SKM-1 (cell line): ENCODE data around the gene PLEKHG3.

ENCODE experiments used
- DNase-seq: peaks from one replicate; lab custom pipeline; 2025; ENCODE audit not compliant: unreplicated experiment; lab: John Stamatoyannopoulos, UW

PLEKHG3 gene

DNA sequence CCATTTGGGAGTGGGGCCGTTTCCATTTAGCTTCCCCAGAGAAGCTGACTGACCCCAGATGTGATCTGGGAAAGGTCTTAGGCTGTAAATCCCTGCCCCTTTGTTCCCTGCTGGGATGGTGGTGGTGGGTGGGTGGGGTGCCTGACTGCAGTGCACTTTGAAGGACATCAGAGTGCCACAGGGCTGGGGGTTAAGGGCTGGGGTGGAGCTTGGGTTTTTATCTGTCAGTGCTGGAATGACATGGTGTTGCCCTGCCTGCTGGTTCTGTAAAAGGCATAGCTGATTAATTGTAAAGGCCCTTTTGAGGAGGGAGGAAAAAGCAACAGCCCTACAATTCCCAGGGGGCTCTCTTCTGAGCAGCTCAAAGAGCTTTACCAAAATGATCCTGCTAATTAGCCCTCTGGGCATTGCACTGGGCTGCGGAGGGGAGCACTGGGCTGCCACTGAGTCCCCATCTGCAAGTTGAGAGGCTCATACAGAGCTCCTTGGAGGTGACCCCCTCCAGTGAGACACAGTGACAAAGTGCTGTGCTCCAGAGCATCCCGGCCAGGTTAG is 21.1 kb downstream of the PLEKHG3 start:
- no peak for DNase-seq

DNA sequence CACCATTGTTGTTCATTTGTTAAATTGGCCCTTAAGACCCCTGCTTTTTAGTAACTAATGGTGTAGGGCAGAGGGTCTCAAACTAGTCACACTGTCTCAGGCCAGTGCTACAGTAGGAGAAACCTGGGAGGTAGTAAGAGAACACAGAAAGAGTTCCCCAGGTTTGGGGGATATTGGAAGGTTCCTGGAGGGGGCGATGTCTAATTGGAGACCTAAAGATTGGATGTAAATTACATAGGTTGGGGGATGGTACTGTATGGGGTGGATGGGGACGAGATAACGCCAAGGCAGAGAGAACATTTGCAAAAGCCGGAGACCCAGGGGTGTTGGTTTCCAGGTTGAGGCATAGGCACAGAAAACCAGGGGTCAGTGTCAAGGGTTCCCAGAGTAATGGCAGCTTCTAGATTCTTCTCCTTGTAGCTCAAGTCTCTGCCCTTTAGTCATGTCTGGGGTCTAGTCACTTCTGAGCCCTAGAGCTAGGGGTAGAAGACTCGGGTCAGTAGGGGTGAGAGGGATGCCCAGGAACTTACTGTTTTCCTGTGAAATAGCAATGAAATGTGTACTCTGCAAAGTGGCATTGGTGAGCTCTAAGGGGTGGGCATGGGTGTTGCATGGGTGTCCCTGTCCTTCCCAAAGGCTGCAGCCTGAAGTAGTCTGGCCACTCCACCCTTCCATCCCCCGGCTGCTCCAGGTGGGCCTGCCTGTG is 21.8 kb downstream of the PLEKHG3 start:
- no peak for DNase-seq

DNA sequence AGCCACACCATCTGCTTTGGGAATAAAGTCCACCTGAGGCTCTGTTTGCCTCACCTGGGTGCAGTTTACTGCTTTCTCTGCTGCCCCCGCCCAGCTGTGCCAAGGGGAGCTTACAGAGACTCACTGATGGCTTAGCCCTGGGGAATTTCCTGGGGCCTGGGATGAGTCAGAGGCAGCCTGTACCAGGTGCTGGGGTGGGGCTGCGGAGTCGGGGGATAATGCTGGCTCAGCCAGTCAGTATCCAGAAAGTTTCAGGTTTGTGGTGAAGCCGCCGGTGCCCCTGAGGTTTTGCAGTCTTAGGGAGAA is 22.3 kb downstream of the PLEKHG3 start:
- DNase-seq: no peak

DNA sequence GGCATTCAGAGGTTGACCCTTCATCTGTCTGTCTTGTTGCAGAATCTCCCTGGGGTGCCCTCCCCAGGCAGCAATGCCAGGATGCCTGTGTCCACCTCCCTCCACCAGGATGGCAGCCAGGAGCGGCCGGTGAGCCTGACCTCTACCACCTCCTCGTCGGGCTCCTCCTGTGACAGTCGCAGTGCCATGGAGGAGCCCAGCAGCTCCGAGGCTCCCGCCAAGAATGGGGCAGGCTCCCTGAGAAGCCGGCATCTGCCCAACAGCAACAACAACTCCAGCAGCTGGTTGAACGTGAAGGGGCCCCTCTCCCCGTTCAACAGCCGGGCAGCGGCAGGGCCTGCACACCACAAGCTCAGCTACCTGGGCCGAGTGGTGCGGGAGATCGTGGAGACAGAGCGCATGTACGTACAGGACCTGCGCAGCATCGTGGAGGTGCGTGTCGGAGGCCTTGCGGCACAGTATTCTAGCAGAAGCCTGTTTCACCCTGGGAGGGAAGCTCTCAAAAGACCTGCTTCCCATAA is 23.4 kb downstream of the PLEKHG3 start:
- no peak for DNase-seq

DNA sequence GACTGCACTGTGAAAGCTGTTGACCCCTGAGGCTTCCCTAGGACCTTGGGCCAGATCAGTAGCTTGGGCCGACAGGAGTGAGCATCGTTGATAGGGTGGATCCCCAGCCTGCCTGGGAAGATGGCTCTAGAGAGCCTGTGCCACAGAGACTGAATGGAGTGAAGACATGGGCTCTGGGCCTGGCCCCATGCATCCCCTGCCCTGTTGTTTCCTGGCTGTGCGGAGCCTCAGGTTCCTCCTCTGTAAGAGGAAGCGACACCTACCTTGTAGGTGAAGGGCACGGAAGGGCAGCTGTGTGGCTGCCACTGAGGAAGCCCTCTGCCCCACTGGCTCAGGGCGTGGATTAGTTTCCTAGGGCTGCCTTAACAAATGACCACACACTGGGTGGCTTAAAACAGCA is 23.9 kb downstream of the PLEKHG3 start:
- DNase-seq: no peak

- no peak for DNase-seq
Measured at GRCh38 chr14:64728856-64729255, 24.6 kb downstream of the PLEKHG3 start.

- DNase-seq: no peak
Measured at GRCh38 chr14:64729386-64730060, 25.3 kb downstream of the PLEKHG3 start.

- no peak for DNase-seq
Measured at GRCh38 chr14:64730061-64730440, 25.8 kb downstream of the PLEKHG3 start.

DNA sequence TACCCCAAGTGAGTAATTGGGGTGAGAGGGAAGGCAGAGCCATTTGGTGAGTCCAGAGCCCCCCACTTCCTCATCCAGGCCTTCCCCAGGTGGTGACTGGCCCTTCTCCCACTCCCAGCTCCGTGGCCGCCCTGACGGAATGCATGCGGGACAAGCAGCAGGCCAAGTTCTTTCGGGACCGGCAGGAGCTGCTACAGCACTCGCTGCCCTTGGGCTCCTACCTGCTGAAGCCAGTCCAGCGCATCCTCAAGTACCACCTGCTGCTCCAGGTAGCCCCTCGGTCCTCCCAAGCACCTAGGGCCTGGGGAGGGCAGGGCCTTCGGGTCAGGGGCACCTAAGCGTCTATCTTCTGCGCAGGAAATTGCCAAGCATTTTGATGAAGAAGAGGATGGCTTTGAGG is 26.5 kb downstream of the PLEKHG3 start:
- DNase-seq: no peak

- no peak for DNase-seq
Measured at GRCh38 chr14:64731141-64731581, 26.9 kb downstream of the PLEKHG3 start.

- no peak for DNase-seq
Measured at GRCh38 chr14:64732066-64732465, 27.8 kb downstream of the PLEKHG3 start.

DNA sequence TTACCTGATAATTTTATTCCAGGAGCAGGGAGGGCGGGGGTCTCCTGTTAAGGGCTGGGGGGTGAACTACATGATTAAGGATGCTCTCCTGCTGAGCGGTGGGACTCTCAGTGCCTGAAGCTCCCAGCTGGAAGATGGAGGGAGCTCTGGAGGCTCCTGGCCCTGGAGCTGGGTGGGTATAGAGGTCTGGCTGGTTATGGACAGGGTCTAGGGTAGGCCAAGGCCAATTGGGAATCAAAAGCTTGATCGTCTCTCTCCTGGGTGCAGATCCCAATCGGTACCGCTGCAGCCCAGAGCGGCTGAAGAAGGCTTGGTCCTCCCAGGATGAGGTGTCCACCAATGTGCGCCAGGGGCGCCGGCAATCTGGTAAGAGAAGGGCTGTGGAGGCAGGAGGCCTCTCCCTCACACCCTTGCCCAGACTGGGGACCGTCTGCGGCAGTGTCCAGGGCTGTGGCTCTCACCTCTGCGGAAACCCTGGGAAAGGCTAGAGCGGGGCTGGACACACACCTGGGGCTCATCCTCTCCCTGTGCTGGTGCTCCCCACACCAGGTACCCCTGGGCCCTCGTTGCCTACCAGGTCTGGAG is 28.4 kb downstream of the PLEKHG3 start:
- no peak for DNase-seq

GRCh38 chr14:64733321-64733720 is 29.1 kb downstream of the PLEKHG3 start:
- no peak for DNase-seq

DNA sequence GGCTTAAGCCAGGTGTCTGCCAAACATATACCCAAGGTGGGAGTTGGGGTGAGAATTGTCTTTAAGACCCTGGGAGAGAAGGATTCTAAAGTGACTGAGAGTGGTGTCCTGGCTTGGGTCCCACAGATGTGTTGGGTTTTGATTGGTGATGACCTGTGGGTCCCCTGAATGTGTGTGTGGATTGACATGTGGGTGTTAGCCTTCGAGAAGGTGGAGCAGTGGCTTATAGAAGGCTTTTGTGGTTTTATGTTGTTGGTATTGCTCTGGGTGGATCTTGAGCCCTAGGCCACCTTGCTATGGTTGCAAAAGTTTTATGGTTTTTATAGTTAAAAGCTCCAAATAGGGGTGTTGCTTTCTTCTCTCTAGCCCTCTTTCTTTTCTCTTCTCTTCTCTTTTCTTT is 29.7 kb downstream of the PLEKHG3 start:
- DNase-seq: no peak

- no peak for DNase-seq
Measured at GRCh38 chr14:64734990-64735389, 30.8 kb downstream of the PLEKHG3 start.

GRCh38 chr14:64736271-64737169 is 32.3 kb downstream of the PLEKHG3 start:
- no peak for DNase-seq

GRCh38 chr14:64737391-64738280 is 33.4 kb downstream of the PLEKHG3 start:
- DNase-seq: no peak

DNA sequence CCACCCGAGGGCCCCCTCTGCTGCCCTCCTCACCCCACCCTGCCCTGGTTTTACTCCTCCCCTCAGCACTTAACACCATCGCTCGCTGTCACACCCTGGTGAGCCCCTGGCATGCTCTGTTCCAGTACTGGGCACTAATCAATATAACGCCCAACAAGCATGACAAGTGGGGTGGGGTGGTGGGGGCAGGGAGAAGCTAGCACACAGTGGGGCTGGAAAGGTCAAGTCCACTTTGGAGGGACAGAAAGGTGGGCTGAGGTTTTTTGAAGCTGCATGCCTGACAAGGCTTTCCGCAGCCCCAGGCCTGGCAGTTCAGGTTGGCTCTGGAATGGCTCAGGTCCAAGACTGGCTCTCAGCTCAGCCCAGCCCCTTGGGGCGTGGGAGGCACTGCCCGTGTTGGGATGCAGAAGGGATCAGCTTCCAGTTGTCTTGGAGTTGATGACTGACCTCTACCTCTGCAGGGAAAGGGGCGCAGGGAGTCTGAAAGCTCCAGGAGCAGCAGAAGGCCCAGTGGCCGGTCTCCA is 34.1 kb downstream of the PLEKHG3 start:
- no peak for DNase-seq

DNA sequence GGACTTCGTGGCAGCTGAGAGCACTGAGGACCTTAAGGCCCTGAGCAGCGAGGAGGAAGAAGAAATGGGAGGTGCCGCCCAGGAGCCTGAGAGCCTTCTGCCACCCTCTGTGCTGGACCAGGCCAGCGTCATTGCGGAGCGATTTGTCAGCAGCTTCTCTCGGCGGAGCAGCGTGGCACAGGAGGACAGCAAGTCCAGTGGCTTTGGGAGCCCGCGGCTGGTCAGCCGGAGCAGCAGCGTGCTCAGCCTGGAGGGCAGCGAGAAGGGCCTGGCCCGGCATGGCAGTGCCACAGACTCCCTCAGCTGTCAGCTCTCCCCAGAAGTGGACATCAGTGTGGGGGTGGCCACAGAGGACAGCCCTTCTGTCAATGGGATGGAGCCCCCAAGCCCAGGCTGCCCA is 37.0 kb downstream of the PLEKHG3 start:
- DNase-seq: no peak

DNA sequence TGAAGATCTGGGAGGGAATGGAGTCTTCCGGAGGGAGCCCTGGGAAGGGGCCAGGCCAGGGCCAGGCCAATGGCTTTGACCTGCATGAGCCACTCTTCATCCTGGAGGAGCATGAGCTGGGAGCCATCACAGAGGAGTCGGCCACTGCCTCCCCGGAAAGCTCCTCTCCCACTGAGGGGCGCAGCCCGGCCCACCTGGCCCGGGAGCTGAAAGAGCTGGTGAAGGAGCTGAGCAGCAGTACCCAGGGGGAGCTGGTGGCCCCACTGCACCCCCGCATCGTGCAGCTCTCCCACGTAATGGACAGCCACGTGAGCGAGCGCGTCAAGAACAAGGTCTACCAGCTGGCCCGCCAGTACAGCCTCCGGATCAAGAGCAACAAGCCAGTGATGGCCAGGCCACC is 37.7 kb downstream of the PLEKHG3 start:
- DNase-seq: no peak
